Liver (tissue), 3 donors: Measurements from ENCODE around the gene DSTN.

Experiments used
- ATF3 ChIP-seq: IDR thresholded peaks from 2 replicates; pipeline ENCODE4 v1.6.1; 2016; ENCODE audit warnings: antibody characterized with exemption
- HNF4A ChIP-seq, 2 donors: conservative IDR thresholded peaks; 2 replicates each; pipeline ENCODE4 v1.6.1; 2016; ENCODE audit warnings: antibody characterized with exemption in 2 of 2, mild to moderate bottlenecking in 2 of 2
- JUND ChIP-seq, 2 donors: IDR thresholded peaks; 2 replicates each; pipeline ENCODE4 v1.6.1; 2016; ENCODE audit warnings: antibody characterized with exemption in 2 of 2
- MAX ChIP-seq: IDR thresholded peaks from 2 replicates; pipeline ENCODE4 v1.6.1; 2016; ENCODE audit warnings: antibody characterized with exemption
- NR2F2 ChIP-seq: IDR thresholded peaks from 2 replicates; pipeline ENCODE4 v1.6.1; 2016; ENCODE audit warnings: antibody characterized with exemption
- RXRA ChIP-seq, 2 donors: IDR thresholded peaks; 2 replicates each; pipeline ENCODE4 v1.6.1; 2017 to 2018; ENCODE audit warnings: antibody characterized with exemption in 2 of 2, mild to moderate bottlenecking in 1 of 2
- SP1 ChIP-seq: IDR thresholded peaks from 2 replicates; pipeline ENCODE4 v1.6.1; 2018; ENCODE audit warnings: antibody characterized with exemption, mild to moderate bottlenecking
- TF ChIP-seq, protein P1 (sequence below): fragments of 150-350 bp; IDR thresholded peaks from 2 replicates; pipeline ENCODE4 v1.5.1; 2017; ENCODE audit warnings: improper control_type of control experiment, low read depth, low read length; ENCODE audit not compliant: missing input control
- TF ChIP-seq, protein P2 (sequence below): IDR thresholded peaks from 2 replicates; pipeline ENCODE4 v1.6.1; 2016; ENCODE audit warnings: antibody characterized with exemption, mild to moderate bottlenecking
- donor health status: healthy.
- donor health status: healthy.

GRCh38 chr20:17622851-17623508 lies 53.1 kb downstream of the DSTN start:
- TF ChIP-seq, protein P1, sequence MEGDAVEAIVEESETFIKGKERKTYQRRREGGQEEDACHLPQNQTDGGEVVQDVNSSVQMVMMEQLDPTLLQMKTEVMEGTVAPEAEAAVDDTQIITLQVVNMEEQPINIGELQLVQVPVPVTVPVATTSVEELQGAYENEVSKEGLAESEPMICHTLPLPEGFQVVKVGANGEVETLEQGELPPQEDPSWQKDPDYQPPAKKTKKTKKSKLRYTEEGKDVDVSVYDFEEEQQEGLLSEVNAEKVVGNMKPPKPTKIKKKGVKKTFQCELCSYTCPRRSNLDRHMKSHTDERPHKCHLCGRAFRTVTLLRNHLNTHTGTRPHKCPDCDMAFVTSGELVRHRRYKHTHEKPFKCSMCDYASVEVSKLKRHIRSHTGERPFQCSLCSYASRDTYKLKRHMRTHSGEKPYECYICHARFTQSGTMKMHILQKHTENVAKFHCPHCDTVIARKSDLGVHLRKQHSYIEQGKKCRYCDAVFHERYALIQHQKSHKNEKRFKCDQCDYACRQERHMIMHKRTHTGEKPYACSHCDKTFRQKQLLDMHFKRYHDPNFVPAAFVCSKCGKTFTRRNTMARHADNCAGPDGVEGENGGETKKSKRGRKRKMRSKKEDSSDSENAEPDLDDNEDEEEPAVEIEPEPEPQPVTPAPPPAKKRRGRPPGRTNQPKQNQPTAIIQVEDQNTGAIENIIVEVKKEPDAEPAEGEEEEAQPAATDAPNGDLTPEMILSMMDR: no peak
- TF ChIP-seq HNF4A (conservative IDR thresholded peaks at IDR 0.05) (no peak), MAX (no peak), JUND (IDR thresholded peaks at IDR 0.05) (no peak), RXRA (IDR thresholded peaks at IDR 0.05) (no peak), SP1 (no peak), ATF3 (no peak), NR2F2 (no peak)
- TF ChIP-seq, protein P2, sequence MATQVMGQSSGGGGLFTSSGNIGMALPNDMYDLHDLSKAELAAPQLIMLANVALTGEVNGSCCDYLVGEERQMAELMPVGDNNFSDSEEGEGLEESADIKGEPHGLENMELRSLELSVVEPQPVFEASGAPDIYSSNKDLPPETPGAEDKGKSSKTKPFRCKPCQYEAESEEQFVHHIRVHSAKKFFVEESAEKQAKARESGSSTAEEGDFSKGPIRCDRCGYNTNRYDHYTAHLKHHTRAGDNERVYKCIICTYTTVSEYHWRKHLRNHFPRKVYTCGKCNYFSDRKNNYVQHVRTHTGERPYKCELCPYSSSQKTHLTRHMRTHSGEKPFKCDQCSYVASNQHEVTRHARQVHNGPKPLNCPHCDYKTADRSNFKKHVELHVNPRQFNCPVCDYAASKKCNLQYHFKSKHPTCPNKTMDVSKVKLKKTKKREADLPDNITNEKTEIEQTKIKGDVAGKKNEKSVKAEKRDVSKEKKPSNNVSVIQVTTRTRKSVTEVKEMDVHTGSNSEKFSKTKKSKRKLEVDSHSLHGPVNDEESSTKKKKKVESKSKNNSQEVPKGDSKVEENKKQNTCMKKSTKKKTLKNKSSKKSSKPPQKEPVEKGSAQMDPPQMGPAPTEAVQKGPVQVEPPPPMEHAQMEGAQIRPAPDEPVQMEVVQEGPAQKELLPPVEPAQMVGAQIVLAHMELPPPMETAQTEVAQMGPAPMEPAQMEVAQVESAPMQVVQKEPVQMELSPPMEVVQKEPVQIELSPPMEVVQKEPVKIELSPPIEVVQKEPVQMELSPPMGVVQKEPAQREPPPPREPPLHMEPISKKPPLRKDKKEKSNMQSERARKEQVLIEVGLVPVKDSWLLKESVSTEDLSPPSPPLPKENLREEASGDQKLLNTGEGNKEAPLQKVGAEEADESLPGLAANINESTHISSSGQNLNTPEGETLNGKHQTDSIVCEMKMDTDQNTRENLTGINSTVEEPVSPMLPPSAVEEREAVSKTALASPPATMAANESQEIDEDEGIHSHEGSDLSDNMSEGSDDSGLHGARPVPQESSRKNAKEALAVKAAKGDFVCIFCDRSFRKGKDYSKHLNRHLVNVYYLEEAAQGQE: no peak
